Lower leg skin (tissue), 4 donors: ENCODE results near the gene ENOPH1. TPM values are rescaled to one million over a fixed set of nuclear protein-coding genes. Genes with fewer than 3 reads are reported as not detected.

ENCODE experiments used
- DNase-seq, 2 donors: peaks; one replicate each; pipeline ENCODE4 v3.0.0-alpha.2; 2019; ENCODE audit warnings: low spot score in 2 of 2
- H3K4me3 ChIP-seq: fragments of 200-600 bp; sonication (generic); 2 replicates; pipeline ENCODE4 v1.5.1; 2017; ENCODE audit warnings: mild to moderate bottlenecking, low read depth; ENCODE audit not compliant: poor library complexity, severe bottlenecking
- CTCF ChIP-seq, 3 donors: fragments of 450-650 bp; IDR thresholded peaks; one replicate each; pipeline ENCODE4 v1.5.1; 2016; ENCODE audit warnings: antibody characterized with exemption in 3 of 3, mild to moderate bottlenecking in 3 of 3, moderate library complexity in 2 of 3
- POLR2A ChIP-seq, 2 donors: fragments of 450-650 bp; IDR thresholded peaks; one replicate each; pipeline ENCODE4 v1.6.1; 2016 to 2017; ENCODE audit warnings: antibody characterized with exemption in 2 of 2, mild to moderate bottlenecking in 1 of 2, moderate library complexity in 1 of 2
- WGBS, 2 donors: methylation state at CpG; one replicate each; pipeline ENCODE4 v1.1.5; 2018; 5-methylcytosine and 5-hydroxymethylcytosine counted together
- intact Hi-C: fragments of 100-400 bp; cut with DNase I; formaldehyde crosslinking; loops from one replicate; pipeline ENCODE4 v1.15.0; 2023; ENCODE audit warnings: low total_unique reads
- total RNA-seq, 4 donors: library from RNA; depleted of rRNA; stranded (reverse); fragments of >200 nt; gene quantifications; one replicate each; pipeline ENCODE4 v1.1.0, GENCODE V29; 2016

The ENOPH1 gene
- total RNA-seq, 4 donors from 2014 or later: 21.2 to 44.3 (median 34.6) TPM

- no peak for TF ChIP-seq CTCF (IDR thresholded peaks at IDR 0.05)
- intact Hi-C loops: no loop called here
- 94 to 99% methylated on average over 7 of the region's 7 CpGs for WGBS, 2 donors
Measured at GRCh38 chr4:82434949-82435348, 4.6 kb downstream of the ENOPH1 start.

GRCh38 chr4:82436130-82436529 lies 5.7 kb downstream of the ENOPH1 start:
- TF ChIP-seq CTCF (IDR thresholded peaks at IDR 0.05) (no peak), POLR2A (IDR thresholded peaks at IDR 0.05) (no peak)
- WGBS, 2 donors: 91 to 93% methylated on average over 5 of the region's 5 CpGs

More at GRCh38 chr4:82434949-82435348, 4.6 kb downstream of the ENOPH1 start:
- H3K4me3 ChIP-seq: no peak overlapping the region
- no peak for DNase-seq

GRCh38 chr4:82436780-82437179 lies 6.4 kb downstream of the ENOPH1 start:
- H3K4me3 ChIP-seq: no peak overlapping the region
- no peak for DNase-seq
- intact Hi-C loops: no loop called here
- no peak for TF ChIP-seq POLR2A (IDR thresholded peaks at IDR 0.05)
- no peak for TF ChIP-seq CTCF (IDR thresholded peaks at IDR 0.05)
- WGBS, 2 donors: 95 to 99% methylated on average over 4 of the region's 4 CpGs

More at GRCh38 chr4:82436130-82436529, 5.7 kb downstream of the ENOPH1 start:
- intact Hi-C loops: no loop called here
- no peak overlapping the region for H3K4me3 ChIP-seq
- DNase-seq: no peak

- intact Hi-C loops: no loop called here
- no peak for TF ChIP-seq POLR2A (IDR thresholded peaks at IDR 0.05)
- TF ChIP-seq CTCF (IDR thresholded peaks at IDR 0.05): no peak
- no peak overlapping the region for H3K4me3 ChIP-seq
- DNase-seq: peak in 1 of 2 donors; percentile 30
- WGBS, 2 donors: 47 to 55% methylated on average over 4 of the region's 4 CpGs
Measured at GRCh38 chr4:82437285-82438005, 7.1 kb downstream of the ENOPH1 start.

GRCh38 chr4:82439088-82439487 lies 8.7 kb downstream of the ENOPH1 start:
- 89 to 91% methylated on average over 2 of the region's 2 CpGs for WGBS, 2 donors
- intact Hi-C loops: no loop called here
- no peak overlapping the region for H3K4me3 ChIP-seq
- no peak for DNase-seq
- TF ChIP-seq POLR2A (IDR thresholded peaks at IDR 0.05): no peak
- TF ChIP-seq CTCF (IDR thresholded peaks at IDR 0.05): no peak

- DNase-seq: no peak
- intact Hi-C loops: loop anchor here (5.0 kb wide), 1 partner anchor 756 kb away; no protein-coding TSS in a partner anchor
- TF ChIP-seq POLR2A (IDR thresholded peaks at IDR 0.05) (no peak), CTCF (IDR thresholded peaks at IDR 0.05) (no peak)
- no peak overlapping the region for H3K4me3 ChIP-seq
- 63 to 72% methylated on average over 1 of the region's 1 CpG for WGBS, 2 donors
Measured at GRCh38 chr4:82447886-82448285, 17.5 kb downstream of the ENOPH1 start.
